Thyroid gland (tissue), 4 donors: ENCODE results near the gene OTUD6A. TPM values are rescaled to one million over a fixed set of nuclear protein-coding genes. Genes with fewer than 3 reads are reported as not detected.

Experiments
- DNase-seq, 2 donors: peaks; one replicate each; pipeline ENCODE4 v3.0.0-alpha.2; 2019
- H3K27ac ChIP-seq, 3 donors: fragments of 200-600 bp; sonication (generic); 1 replicate in 2 of 3; 2 replicates in 1 of 3; pipeline ENCODE4 v1.5.1; 2016 to 2019; ENCODE audit warnings: mild to moderate bottlenecking in 1 of 3, moderate library complexity in 1 of 3
- H3K27me3 ChIP-seq: fragments of 200-600 bp; sonication (generic); one replicate; pipeline ENCODE4 v1.5.1; 2019
- H3K36me3 ChIP-seq, 2 donors: fragments of 200-600 bp; sonication (generic); one replicate each; pipeline ENCODE4 v1.5.1; 2016 to 2019
- H3K4me1 ChIP-seq, 2 donors: fragments of 200-600 bp; sonication (generic); one replicate each; pipeline ENCODE4 v1.5.1; 2017 to 2019
- H3K4me3 ChIP-seq, 3 donors: fragments of 200-600 bp; sonication (generic); replicated peaks in 1 of 3; 1 replicate in 2 of 3; 2 replicates in 1 of 3; pipeline ENCODE4 v1.5.1; 2016; ENCODE audit warnings: mild to moderate bottlenecking in 1 of 3
- H3K9me3 ChIP-seq: fragments of 200-600 bp; sonication (generic); one replicate; pipeline ENCODE4 v1.5.1; 2017
- CTCF ChIP-seq, 6 experiments: fragments of 200-600 bp in 3 of 6; fragments of 450-650 bp in 3 of 6; sonication (generic) in 3 of 6; IDR thresholded peaks; one replicate each; pipeline ENCODE4 v1.5.1; 2016 to 2019; ENCODE audit warnings: antibody characterized with exemption in 6 of 6, mild to moderate bottlenecking in 2 of 6, inconsistent platforms in 1 of 6, moderate library complexity in 1 of 6
- POLR2A ChIP-seq, 2 donors: fragments of 450-650 bp; IDR thresholded peaks; one replicate each; pipeline ENCODE4 v1.6.1; 2017; ENCODE audit warnings: antibody characterized with exemption in 2 of 2, mild to moderate bottlenecking in 2 of 2, moderate library complexity in 1 of 2
- WGBS, 2 donors: methylation state at CpG; one replicate each; pipeline ENCODE4 v1.1.5; 2017; 5-methylcytosine and 5-hydroxymethylcytosine counted together
- intact Hi-C: fragments of 100-400 bp; cut with DNase I; formaldehyde crosslinking; loops from one replicate; pipeline ENCODE4 v1.15.1; 2023
- total RNA-seq, 4 donors: library from RNA; depleted of rRNA; stranded (reverse); fragments of >200 nt; gene quantifications; one replicate each; pipeline ENCODE4 v1.2.3, GENCODE V29; 2016

OTUD6A gene
- total RNA-seq, 4 donors from 2014 or later: not detected

- H3K9me3 ChIP-seq: no peaks in the 10 kb centered on the region
- no peak overlapping the region for H3K27ac ChIP-seq
- H3K27me3 ChIP-seq: no peaks in the 10 kb centered on the region
- intact Hi-C loops: no loop called here
- no peaks in the 10 kb centered on the region for H3K4me1 ChIP-seq
- no peak overlapping the region for H3K4me3 ChIP-seq
- TF ChIP-seq POLR2A (IDR thresholded peaks at IDR 0.05) (no peak), CTCF (IDR thresholded peaks at IDR 0.05) (no peak)
- H3K36me3 ChIP-seq: no peaks in the 10 kb centered on the region
- no peak for DNase-seq
These were observed 15.3 kb upstream of the OTUD6A start for GRCh38 chrX:70046978-70047377.

GRCh38 chrX:70049406-70049805 is 12.9 kb upstream of the OTUD6A start:
- H3K4me1 ChIP-seq: no peaks in the 10 kb centered on the region
- DNase-seq: no peak
- TF ChIP-seq POLR2A (IDR thresholded peaks at IDR 0.05) (no peak), CTCF (IDR thresholded peaks at IDR 0.05) (no peak)
- H3K36me3 ChIP-seq: no peaks in the 10 kb centered on the region
- intact Hi-C loops: no loop called here
- WGBS, 2 donors: 85% methylated on average over 3 of the region's 3 CpGs; no CpG with 5 or more reads in 1 of the 2 donors
- no peaks in the 10 kb centered on the region for H3K9me3 ChIP-seq
- no peak overlapping the region for H3K4me3 ChIP-seq
- H3K27ac ChIP-seq: no peak overlapping the region
- H3K27me3 ChIP-seq: no peaks in the 10 kb centered on the region

- H3K27me3 ChIP-seq: no peaks in the 10 kb centered on the region
- no peak for TF ChIP-seq CTCF (IDR thresholded peaks at IDR 0.05)
- TF ChIP-seq POLR2A (IDR thresholded peaks at IDR 0.05): no peak
- intact Hi-C loops: no loop called here
- 92 to 93% methylated on average over 3 of the region's 4 CpGs for WGBS, 2 donors
- DNase-seq: no peak
- no peak within 1 kb of the TSS for H3K4me3 ChIP-seq
- no peaks in the 10 kb centered on the region for H3K4me1 ChIP-seq
- no peak within 1 kb of the TSS for H3K27ac ChIP-seq
- no peaks in the 10 kb centered on the region for H3K9me3 ChIP-seq
- no peaks in the 10 kb centered on the region for H3K36me3 ChIP-seq
These were observed 12.3 kb upstream of the OTUD6A start, which contains the start of gene AWAT2 for GRCh38 chrX:70049925-70050324. TSS of gene AWAT2 (minus strand) at chrX:70049938. CDS start at chrX:70049932, 6 bp downstream.

- H3K36me3 ChIP-seq: no peaks in the 10 kb centered on the region
- no peaks in the 10 kb centered on the region for H3K27me3 ChIP-seq
- no peaks in the 10 kb centered on the region for H3K9me3 ChIP-seq
- H3K4me1 ChIP-seq: no peaks in the 10 kb centered on the region
- no peak overlapping the region for H3K27ac ChIP-seq
- WGBS, 2 donors: 81 to 88% methylated on average over 8 of the region's 11 CpGs
- intact Hi-C loops: no loop called here
- TF ChIP-seq POLR2A (IDR thresholded peaks at IDR 0.05): no peak
- TF ChIP-seq CTCF (IDR thresholded peaks at IDR 0.05): no peak
- no peak for DNase-seq
- no peak overlapping the region for H3K4me3 ChIP-seq
These were observed 9.2 kb upstream of the OTUD6A start for GRCh38 chrX:70052895-70053615.

- no peak for DNase-seq
- H3K4me3 ChIP-seq: no peak overlapping the region
- WGBS, 2 donors: 83 to 95% methylated on average over 2 to 5 of the region's 5 CpGs
These were observed 7.9 kb upstream of the OTUD6A start for GRCh38 chrX:70054391-70054790.

More at GRCh38 chrX:70054391-70054790, 7.9 kb upstream of the OTUD6A start:
- intact Hi-C loops: no loop called here
- Histone ChIP-seq H3K4me1 (no peaks in the 10 kb centered on the region), H3K36me3 (no peaks in the 10 kb centered on the region), H3K27ac (no peak overlapping the region), H3K9me3 (no peaks in the 10 kb centered on the region), H3K27me3 (no peaks in the 10 kb centered on the region)
- no peak for TF ChIP-seq CTCF (IDR thresholded peaks at IDR 0.05)
- no peak for TF ChIP-seq POLR2A (IDR thresholded peaks at IDR 0.05)
